ENCODE measurements around the gene ZNF18.
A peak's percentile ranks its signal among the peaks of the same experiment; 100 is the strongest.

Gene ZNF18

GRCh38 chr17:12027658-12028057 is 30.4 kb upstream of the ZNF18 start:
- TF ChIP-seq TAF1 (IDR thresholded peaks at IDR 0.05; ENCODE audit: borderline replicate concordance, insufficient read depth, low read length) (no peak), FOXP2 (optimal IDR thresholded peaks at IDR 0.05; ENCODE audit: borderline replicate concordance, extremely low read depth, extremely low read length, insufficient read depth) (no peak), SIN3A (IDR thresholded peaks at IDR 0.05; ENCODE audit: borderline replicate concordance, insufficient read depth, low read length) (no peak), POLR2AphosphoS5 (IDR thresholded peaks at IDR 0.05; ENCODE audit: low read depth, low read length) (no peak)
- TF ChIP-seq, protein P1, sequence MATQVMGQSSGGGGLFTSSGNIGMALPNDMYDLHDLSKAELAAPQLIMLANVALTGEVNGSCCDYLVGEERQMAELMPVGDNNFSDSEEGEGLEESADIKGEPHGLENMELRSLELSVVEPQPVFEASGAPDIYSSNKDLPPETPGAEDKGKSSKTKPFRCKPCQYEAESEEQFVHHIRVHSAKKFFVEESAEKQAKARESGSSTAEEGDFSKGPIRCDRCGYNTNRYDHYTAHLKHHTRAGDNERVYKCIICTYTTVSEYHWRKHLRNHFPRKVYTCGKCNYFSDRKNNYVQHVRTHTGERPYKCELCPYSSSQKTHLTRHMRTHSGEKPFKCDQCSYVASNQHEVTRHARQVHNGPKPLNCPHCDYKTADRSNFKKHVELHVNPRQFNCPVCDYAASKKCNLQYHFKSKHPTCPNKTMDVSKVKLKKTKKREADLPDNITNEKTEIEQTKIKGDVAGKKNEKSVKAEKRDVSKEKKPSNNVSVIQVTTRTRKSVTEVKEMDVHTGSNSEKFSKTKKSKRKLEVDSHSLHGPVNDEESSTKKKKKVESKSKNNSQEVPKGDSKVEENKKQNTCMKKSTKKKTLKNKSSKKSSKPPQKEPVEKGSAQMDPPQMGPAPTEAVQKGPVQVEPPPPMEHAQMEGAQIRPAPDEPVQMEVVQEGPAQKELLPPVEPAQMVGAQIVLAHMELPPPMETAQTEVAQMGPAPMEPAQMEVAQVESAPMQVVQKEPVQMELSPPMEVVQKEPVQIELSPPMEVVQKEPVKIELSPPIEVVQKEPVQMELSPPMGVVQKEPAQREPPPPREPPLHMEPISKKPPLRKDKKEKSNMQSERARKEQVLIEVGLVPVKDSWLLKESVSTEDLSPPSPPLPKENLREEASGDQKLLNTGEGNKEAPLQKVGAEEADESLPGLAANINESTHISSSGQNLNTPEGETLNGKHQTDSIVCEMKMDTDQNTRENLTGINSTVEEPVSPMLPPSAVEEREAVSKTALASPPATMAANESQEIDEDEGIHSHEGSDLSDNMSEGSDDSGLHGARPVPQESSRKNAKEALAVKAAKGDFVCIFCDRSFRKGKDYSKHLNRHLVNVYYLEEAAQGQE (IDR thresholded peaks at IDR 0.05; ENCODE audit: insufficient read depth in 1 of 2, low read depth in 2 of 2, low read length in 2 of 2), result no peak

- no peak for TF ChIP-seq POLR2AphosphoS5 (IDR thresholded peaks at IDR 0.05; ENCODE audit: low read depth, low read length)
- TF ChIP-seq SIN3A (IDR thresholded peaks at IDR 0.05; ENCODE audit: borderline replicate concordance, insufficient read depth, low read length), result no peak
- TF ChIP-seq TAF1 (IDR thresholded peaks at IDR 0.05; ENCODE audit: borderline replicate concordance, insufficient read depth, low read length), result no peak
- no peak for TF ChIP-seq FOXP2 (optimal IDR thresholded peaks at IDR 0.05; ENCODE audit: borderline replicate concordance, extremely low read depth, extremely low read length, insufficient read depth)
- TF ChIP-seq, protein P1 (IDR thresholded peaks at IDR 0.05; ENCODE audit: insufficient read depth in 1 of 2, low read depth in 2 of 2, low read length in 2 of 2), result no peak
These were observed 27.1 kb upstream of the ZNF18 start for GRCh38 chr17:12024327-12024726.

- TF ChIP-seq FOXP2 (optimal IDR thresholded peaks at IDR 0.05; ENCODE audit: borderline replicate concordance, extremely low read depth, extremely low read length, insufficient read depth) (no peak), POLR2AphosphoS5 (IDR thresholded peaks at IDR 0.05; ENCODE audit: low read depth, low read length) (no peak), SIN3A (IDR thresholded peaks at IDR 0.05; ENCODE audit: borderline replicate concordance, insufficient read depth, low read length) (no peak), TAF1 (IDR thresholded peaks at IDR 0.05; ENCODE audit: borderline replicate concordance, insufficient read depth, low read length) (no peak)
- TF ChIP-seq, protein P1 (IDR thresholded peaks at IDR 0.05; ENCODE audit: insufficient read depth in 1 of 2, low read depth in 2 of 2, low read length in 2 of 2), result no peak
These were observed 25.0 kb upstream of the ZNF18 start for GRCh38 chr17:12022310-12022709.

GRCh38 chr17:12021623-12022140 is 24.4 kb upstream of the ZNF18 start:
- TF ChIP-seq SIN3A (IDR thresholded peaks at IDR 0.05; ENCODE audit: borderline replicate concordance, insufficient read depth, low read length), result no peak

DNA sequence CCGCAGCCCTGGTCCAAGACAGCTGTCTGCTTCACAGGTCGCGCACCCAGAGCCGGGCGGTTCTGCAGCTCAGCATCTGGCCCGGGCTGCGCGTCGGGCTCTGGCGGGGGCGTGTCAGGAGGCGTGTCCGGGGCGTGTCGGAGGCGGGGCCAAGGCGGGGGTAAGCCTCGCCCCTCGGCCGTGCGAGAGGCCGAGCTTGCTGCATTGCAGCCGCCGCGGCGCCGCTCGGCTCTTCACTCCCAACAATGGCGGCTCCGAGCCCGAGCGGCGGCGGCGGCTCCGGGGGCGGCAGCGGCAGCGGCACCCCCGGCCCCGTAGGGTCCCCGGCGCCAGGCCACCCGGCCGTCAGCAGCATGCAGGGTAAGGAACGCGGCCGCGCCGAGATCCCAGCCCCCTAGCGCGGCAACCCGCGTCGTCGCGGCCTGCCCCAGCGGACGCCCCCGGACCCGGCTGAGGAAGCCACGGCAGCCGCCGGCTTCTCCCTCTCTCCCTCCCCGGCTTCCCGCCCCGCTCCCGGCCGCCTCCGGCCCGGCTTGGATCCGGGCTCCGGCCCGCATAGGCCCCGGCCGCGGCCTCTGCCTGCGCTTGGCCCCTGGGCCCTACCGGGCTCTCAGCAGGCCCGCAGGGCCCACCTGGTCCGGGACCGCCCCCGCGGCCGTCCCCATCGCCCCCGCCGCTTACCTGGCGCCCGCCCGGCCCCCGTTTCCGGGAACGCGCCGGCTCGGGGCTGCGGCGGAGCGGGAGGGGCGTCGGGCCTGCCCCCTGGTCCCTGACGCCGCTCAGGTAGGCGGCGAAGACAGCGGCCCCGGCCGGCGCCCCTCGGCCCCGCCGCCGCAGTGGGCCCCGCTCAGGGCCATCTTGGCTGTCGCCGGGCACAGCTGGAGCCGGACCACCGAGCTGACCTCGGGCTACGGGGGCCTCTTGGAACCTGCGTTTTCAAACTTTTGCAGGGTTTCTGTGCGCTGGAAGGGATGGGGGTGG is 23.7 kb upstream of the ZNF18 start, which contains the start of gene MAP2K4:
Gene MAP2K4, plus strand, starts transcription at position 236 of the 981 bp plus-strand sequence. Its CDS starts 10 bp downstream, at position 246.
- TF ChIP-seq POLR2AphosphoS5 (IDR thresholded peaks at IDR 0.05; ENCODE audit: low read depth, low read length) (peak; percentile 64), FOXP2 (optimal IDR thresholded peaks at IDR 0.05; ENCODE audit: borderline replicate concordance, extremely low read depth, extremely low read length, insufficient read depth) (peak; percentile 76), TAF1 (IDR thresholded peaks at IDR 0.05; ENCODE audit: borderline replicate concordance, insufficient read depth, low read length) (peak; percentile 77; the same call in 1 of the 2 replicates), SIN3A (IDR thresholded peaks at IDR 0.05; ENCODE audit: borderline replicate concordance, insufficient read depth, low read length) (no peak)
- TF ChIP-seq, protein P1 (IDR thresholded peaks at IDR 0.05; ENCODE audit: insufficient read depth in 1 of 2, low read depth in 2 of 2, low read length in 2 of 2), result 0 out of 4 replicates have a peak, but pooled peaks of 1 of the 2 experiments have one; percentile 8
